Peyer's patch (tissue), 4 donors: Measurements from ENCODE around the gene JAGN1. TPM values are rescaled to one million over a fixed set of nuclear protein-coding genes. Genes with fewer than 3 reads are reported as not detected.

Experiments used
- DNase-seq, 3 donors: peaks; one replicate each; pipeline ENCODE4 v3.0.0-alpha.2; 2017 to 2019
- H3K27ac ChIP-seq, 4 donors: fragments of 200-600 bp; sonication (generic); one replicate each; pipeline ENCODE4 v1.5.1; 2016 to 2019
- H3K27me3 ChIP-seq, 2 donors: fragments of 200-600 bp; sonication (generic); one replicate each; pipeline ENCODE4 v1.5.1; 2019
- H3K36me3 ChIP-seq, 3 donors: fragments of 200-600 bp; sonication (generic); one replicate each; pipeline ENCODE4 v1.5.1; 2016 to 2019
- H3K4me1 ChIP-seq, 4 donors: fragments of 200-600 bp; sonication (generic); one replicate each; pipeline ENCODE4 v1.5.1; 2016 to 2019
- H3K4me3 ChIP-seq, 4 donors: fragments of 200-600 bp; sonication (generic); 1 replicate in 3 of 4; 2 replicates in 1 of 4; pipeline ENCODE4 v1.5.1; 2016 to 2019; ENCODE audit warnings: mild to moderate bottlenecking in 1 of 4
- H3K9me3 ChIP-seq, 4 donors: fragments of 200-600 bp; sonication (generic); one replicate each; pipeline ENCODE4 v1.5.1; 2016 to 2019; ENCODE audit warnings: mild to moderate bottlenecking in 1 of 4
- POLR2A ChIP-seq, 2 donors: fragments of 450-650 bp; IDR thresholded peaks; one replicate each; pipeline ENCODE4 v1.5.1; 2017; ENCODE audit warnings: antibody characterized with exemption in 2 of 2, mild to moderate bottlenecking in 2 of 2, moderate library complexity in 2 of 2
- total RNA-seq, 4 donors: library from RNA; depleted of rRNA; stranded (reverse); fragments of >200 nt; gene quantifications; one replicate each; pipeline ENCODE4 v1.1.0, GENCODE V29; 2016
- TF ChIP-seq, protein P1 (sequence below), 6 experiments: fragments of 450-650 bp in 4 of 6; fragments of 200-600 bp in 2 of 6; sonication (generic) in 1 of 6; IDR thresholded peaks; one replicate each; pipeline ENCODE4 v1.5.1; 2017 to 2019; ENCODE audit warnings: antibody characterized with exemption in 6 of 6, mild to moderate bottlenecking in 3 of 6, moderate library complexity in 1 of 6

Gene JAGN1
- total RNA-seq, 4 donors from 2014 or later: 23.9 to 46.5 (median 41.9) TPM

DNA sequence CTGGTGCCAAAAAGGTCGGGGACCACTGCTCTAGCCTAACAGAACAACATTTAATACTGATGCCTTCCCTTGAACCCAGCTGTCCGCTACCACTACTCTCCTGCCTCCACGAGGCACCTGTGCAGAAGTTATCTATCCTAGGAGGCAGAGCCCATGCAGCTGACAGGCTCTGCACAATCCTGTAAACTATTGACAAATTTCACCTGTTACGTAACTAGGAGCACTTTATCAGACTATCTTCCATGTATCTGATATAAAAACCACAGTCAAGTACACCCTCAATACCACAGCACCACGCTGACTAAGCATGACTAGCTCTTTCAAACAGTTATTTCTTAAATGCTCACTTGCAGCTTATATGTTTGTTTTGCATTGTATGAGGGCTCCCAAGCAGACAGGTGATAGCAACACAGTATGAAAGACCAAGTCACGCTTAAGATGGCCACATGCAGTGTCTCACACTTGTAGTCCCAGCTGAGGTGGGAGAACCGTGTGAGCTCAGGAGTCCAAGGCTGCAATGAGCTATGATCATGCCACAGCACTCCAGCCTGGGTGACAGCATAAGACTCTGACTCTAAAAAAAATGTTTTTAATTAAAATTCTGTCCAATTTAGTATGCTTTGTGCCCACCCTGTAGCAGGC, 22.0 kb downstream of the JAGN1 start:
- Histone ChIP-seq H3K27ac (no peak overlapping the region), H3K9me3 (no peaks in the 10 kb centered on the region), H3K4me3 (no peak overlapping the region), H3K36me3 (peaks cover 0 to 30% (median 0%) of the 10 kb centered on the region in 3 donors), H3K27me3 (no peaks in the 10 kb centered on the region), H3K4me1 (peaks cover 3 to 51% (median 15%) of the 10 kb centered on the region in 4 donors)
- TF ChIP-seq, protein P1, sequence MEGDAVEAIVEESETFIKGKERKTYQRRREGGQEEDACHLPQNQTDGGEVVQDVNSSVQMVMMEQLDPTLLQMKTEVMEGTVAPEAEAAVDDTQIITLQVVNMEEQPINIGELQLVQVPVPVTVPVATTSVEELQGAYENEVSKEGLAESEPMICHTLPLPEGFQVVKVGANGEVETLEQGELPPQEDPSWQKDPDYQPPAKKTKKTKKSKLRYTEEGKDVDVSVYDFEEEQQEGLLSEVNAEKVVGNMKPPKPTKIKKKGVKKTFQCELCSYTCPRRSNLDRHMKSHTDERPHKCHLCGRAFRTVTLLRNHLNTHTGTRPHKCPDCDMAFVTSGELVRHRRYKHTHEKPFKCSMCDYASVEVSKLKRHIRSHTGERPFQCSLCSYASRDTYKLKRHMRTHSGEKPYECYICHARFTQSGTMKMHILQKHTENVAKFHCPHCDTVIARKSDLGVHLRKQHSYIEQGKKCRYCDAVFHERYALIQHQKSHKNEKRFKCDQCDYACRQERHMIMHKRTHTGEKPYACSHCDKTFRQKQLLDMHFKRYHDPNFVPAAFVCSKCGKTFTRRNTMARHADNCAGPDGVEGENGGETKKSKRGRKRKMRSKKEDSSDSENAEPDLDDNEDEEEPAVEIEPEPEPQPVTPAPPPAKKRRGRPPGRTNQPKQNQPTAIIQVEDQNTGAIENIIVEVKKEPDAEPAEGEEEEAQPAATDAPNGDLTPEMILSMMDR (IDR thresholded peaks at IDR 0.05): no peak
- TF ChIP-seq POLR2A (IDR thresholded peaks at IDR 0.05): no peak
- DNase-seq: no peak

DNA sequence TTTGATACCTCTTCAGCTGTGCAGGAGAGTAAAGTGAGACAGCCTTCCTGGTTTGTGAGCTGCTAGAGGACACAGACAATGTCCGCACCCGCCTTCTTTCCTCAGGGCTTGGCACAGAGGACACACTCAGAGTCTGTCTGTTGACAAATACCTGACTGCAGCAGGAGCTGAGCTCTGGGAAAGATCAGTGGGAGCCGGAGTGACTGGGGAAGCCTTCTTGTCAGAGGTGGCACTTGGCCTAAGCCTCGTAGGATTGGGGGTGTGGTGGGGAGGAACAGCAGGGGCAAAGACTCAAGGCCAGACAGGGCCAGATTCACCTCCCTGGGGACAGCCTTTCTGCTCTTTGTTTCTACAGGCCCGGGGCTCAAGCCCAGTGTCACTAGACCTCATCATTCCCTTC, 23.2 kb downstream of the JAGN1 start:
- Histone ChIP-seq H3K27me3 (no peaks in the 10 kb centered on the region), H3K27ac (peak overlapping the region in 2 of 4 donors; percentile 3 to 94), H3K9me3 (no peaks in the 10 kb centered on the region), H3K4me1 (peaks cover 3 to 63% (median 15%) of the 10 kb centered on the region in 4 donors), H3K4me3 (no peak overlapping the region), H3K36me3 (peaks cover 0 to 28% (median 0%) of the 10 kb centered on the region in 3 donors)
- TF ChIP-seq POLR2A (IDR thresholded peaks at IDR 0.05): no peak
- TF ChIP-seq, protein P1 (IDR thresholded peaks at IDR 0.05): no peak
- no peak for DNase-seq

DNA sequence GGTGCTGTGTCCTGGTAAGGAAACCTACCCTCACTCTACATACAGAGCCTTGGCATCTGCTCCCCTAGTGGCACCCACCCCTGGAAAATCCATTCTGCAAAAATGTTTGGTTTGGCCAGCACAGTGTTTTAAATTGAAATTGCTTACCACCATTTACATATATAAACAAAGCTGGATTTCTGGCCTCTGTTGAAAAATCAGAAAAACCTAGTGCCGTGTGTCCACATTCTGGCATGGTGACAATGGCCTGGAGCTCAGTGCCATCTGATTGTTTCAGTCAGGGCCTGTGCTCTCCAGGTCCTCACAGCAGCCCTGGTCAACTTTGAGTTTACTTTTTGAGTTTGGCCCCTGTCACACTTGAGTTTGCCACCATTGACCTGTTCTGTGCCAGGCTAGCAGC, 23.6 kb downstream of the JAGN1 start:
- peaks cover 3 to 64% (median 15%) of the 10 kb centered on the region in 4 donors for H3K4me1 ChIP-seq
- no peaks in the 10 kb centered on the region for H3K9me3 ChIP-seq
- no peaks in the 10 kb centered on the region for H3K27me3 ChIP-seq
- TF ChIP-seq, protein P1 (IDR thresholded peaks at IDR 0.05): no peak
- TF ChIP-seq POLR2A (IDR thresholded peaks at IDR 0.05): no peak
- H3K4me3 ChIP-seq: no peak overlapping the region
- H3K27ac ChIP-seq: peak overlapping the region in 2 of 4 donors; percentile 94
- H3K36me3 ChIP-seq: peaks cover 0 to 25% (median 0%) of the 10 kb centered on the region in 3 donors
- DNase-seq: no peak

- TF ChIP-seq POLR2A (IDR thresholded peaks at IDR 0.05): peak in 1 of 2 donors; percentile 4
- TF ChIP-seq, protein P1 (IDR thresholded peaks at IDR 0.05): no peak
- H3K9me3 ChIP-seq: no peaks in the 10 kb centered on the region
- no peaks in the 10 kb centered on the region for H3K27me3 ChIP-seq
- peaks cover 0 to 23% (median 0%) of the 10 kb centered on the region in 3 donors for H3K36me3 ChIP-seq
- peaks cover 3 to 64% (median 15%) of the 10 kb centered on the region in 4 donors for H3K4me1 ChIP-seq
- peak overlapping the region; percentile 49 to 69 (median 66) for H3K4me3 ChIP-seq
- DNase-seq: no peak
- H3K27ac ChIP-seq: peak overlapping the region; percentile 76 to 94 (median 90)
Observed at GRCh38 chr3:9914559-9915253, 24.3 kb downstream of the JAGN1 start.

- TF ChIP-seq, protein P1 (IDR thresholded peaks at IDR 0.05): peak in 4 of 6 experiments; percentile 19 to 70 (median 56)
- peak; percentile 19 to 25 for TF ChIP-seq POLR2A (IDR thresholded peaks at IDR 0.05)
- DNase-seq: peak; percentile 35 to 84 (median 79)
- H3K4me1 ChIP-seq: peaks cover 3 to 64% (median 15%) of the 10 kb centered on the region in 4 donors
Observed at GRCh38 chr3:9915254-9916141, 25.1 kb downstream of the JAGN1 start.

More at GRCh38 chr3:9915254-9916141, 25.1 kb downstream of the JAGN1 start:
- H3K27me3 ChIP-seq: no peaks in the 10 kb centered on the region
- peak overlapping the region; percentile 49 to 69 (median 66) for H3K4me3 ChIP-seq
- H3K27ac ChIP-seq: peak overlapping the region; percentile 76 to 94 (median 90)
- no peaks in the 10 kb centered on the region for H3K9me3 ChIP-seq
- peaks cover 0 to 17% (median 0%) of the 10 kb centered on the region in 3 donors for H3K36me3 ChIP-seq
